HCT116 (cell line): ENCODE measurements around the gene TEX54. TPM values are rescaled to one million over a fixed set of nuclear protein-coding genes. Genes with fewer than 3 reads are reported as not detected.
"Not testable (repeated sequence)": the region's sequence is repeated elsewhere in the genome, so short reads cannot be mapped to it uniquely, and the experiment has no call there.

Experiments used
- ATAC-seq: fragments of 200-7000 bp; cut with Tn5 transposase; 2 replicates; pipeline ENCODE4 v1.9.1; 2020; ENCODE audit warnings: mild to moderate bottlenecking, moderate library complexity
- BruUV-seq: library from RNA; stranded (reverse); fragments of 400-500 nt; replicated peaks from 2 replicates; lab custom pipeline; 2021; lab: Mats Ljungman, UMichigan
- CTCF ChIA-PET: fragments of 300-600 bp; sonication (Branson Sonifier 250); formaldehyde crosslinking; loops from one replicate; lab custom pipeline; 2021; ENCODE audit warnings: antibody characterized with exemption; lab: Charles Lee
- POLR2A ChIA-PET: fragments of 300-600, 350-600 bp; sonication (Branson Sonifier 250); formaldehyde crosslinking; loops from one replicate; lab custom pipeline; 2021; ENCODE audit warnings: antibody characterized with exemption; lab: Charles Lee
- RAD21 ChIA-PET, 2 experiments: fragments of 300-600 bp; sonication (Branson Sonifier 250); formaldehyde crosslinking; loops; one replicate each; lab custom pipeline; 2023; ENCODE audit warnings: low total read pairs in 2 of 2; ENCODE audit not compliant: uncharacterized antibody in 2 of 2, unreplicated experiment in 2 of 2, low non-redundant PET in 1 of 2; lab: Charles Lee
- DNase-seq: peaks from one replicate; pipeline ENCODE4 v3.0.0-alpha.2; 2010; ENCODE audit warnings: low read depth, low spot score
- H2AFZ ChIP-seq: fragments of 200-600 bp; shearing (Covaris generic), sonication (generic); 2 replicates; pipeline ENCODE4 v1.6.1; 2017; ENCODE audit warnings: low read depth, mixed run types, mixed read lengths, antibody characterized with exemption, low read length; ENCODE audit not compliant: poor library complexity, severe bottlenecking
- H3K27ac ChIP-seq: 2 replicates; pipeline ENCODE4 v1.5.1; 2012; ENCODE audit warnings: low read depth, low read length
- H3K27me3 ChIP-seq: fragments of 200-600 bp; sonication (generic); 2 replicates; pipeline ENCODE4 v1.6.1; 2016; ENCODE audit warnings: mixed run types, low read length, mixed read lengths; ENCODE audit not compliant: insufficient read depth
- H3K36me3 ChIP-seq, 2 experiments: fragments of 200-500 bp in 1 of 2; fragments of 200-600 bp in 1 of 2; sonication (Bioruptor generic) in 1 of 2; sonication (generic) in 1 of 2; 2 replicates each; pipeline versions ENCODE4 v1.5.1 to v1.6.1; 2014 to 2016; ENCODE audit warnings: low read length in 2 of 2, inconsistent platforms in 1 of 2, mixed read lengths in 1 of 2, mixed run types in 1 of 2; ENCODE audit not compliant: insufficient read depth in 2 of 2, control insufficient read depth in 1 of 2
- H3K4me1 ChIP-seq, 2 experiments: fragments of 200-600 bp in 1 of 2; sonication (generic) in 1 of 2; 2 replicates each; pipeline versions ENCODE4 v1.5.1 to v1.6.1; 2012 to 2017; ENCODE audit warnings: low read length in 2 of 2, inconsistent platforms in 1 of 2, mild to moderate bottlenecking in 1 of 2, mixed read lengths in 1 of 2, mixed run types in 1 of 2, moderate library complexity in 1 of 2; ENCODE audit not compliant: insufficient read depth in 2 of 2, control insufficient read depth in 1 of 2
- H3K4me2 ChIP-seq: fragments of 200-600 bp; sonication (generic); 2 replicates; pipeline ENCODE4 v1.6.1; 2017; ENCODE audit warnings: mixed run types, low read length, mixed read lengths
- H3K4me3 ChIP-seq, 2 experiments: fragments of 200-600 bp in 1 of 2; sonication (generic) in 1 of 2; replicated peaks in 1 of 2; 2 replicates each; pipeline ENCODE4 v1.5.1; 2011 to 2016; ENCODE audit warnings: low read length in 2 of 2, control low read depth in 1 of 2, low read depth in 1 of 2, mild to moderate bottlenecking in 1 of 2, mixed read lengths in 1 of 2, mixed run types in 1 of 2
- H3K79me2 ChIP-seq: fragments of 200-600 bp; sonication (generic); 2 replicates; pipeline ENCODE4 v1.6.1; 2017; ENCODE audit warnings: mild to moderate bottlenecking, mixed run types, low read length, moderate library complexity, mixed read lengths; ENCODE audit not compliant: insufficient read depth
- H3K9ac ChIP-seq: fragments of 200-600 bp; sonication (generic); 2 replicates; pipeline ENCODE4 v1.6.1; 2016; ENCODE audit warnings: low read length, mixed read lengths
- H3K9me2 ChIP-seq: fragments of 200-600 bp; sonication (generic), shearing (Covaris generic); 2 replicates; pipeline ENCODE4 v1.6.1; 2017; ENCODE audit warnings: mixed run types, mild to moderate bottlenecking, moderate library complexity; ENCODE audit not compliant: insufficient read depth
- H3K9me3 ChIP-seq, 2 experiments: fragments of 200-500 bp in 1 of 2; fragments of 200-600 bp in 1 of 2; sonication (Bioruptor generic) in 1 of 2; sonication (generic) in 1 of 2; 2 replicates each; pipeline ENCODE4 v1.6.1; 2014 to 2017; ENCODE audit warnings: low read length in 2 of 2, mixed read lengths in 2 of 2, inconsistent platforms in 1 of 2, low read depth in 1 of 2, mild to moderate bottlenecking in 1 of 2, mixed run types in 1 of 2, moderate library complexity in 1 of 2; ENCODE audit not compliant: control insufficient read depth in 1 of 2, insufficient read depth in 1 of 2
- H4K20me1 ChIP-seq: fragments of 200-600 bp; sonication (generic), shearing (Covaris generic); 2 replicates; pipeline ENCODE4 v1.6.1; 2017; ENCODE audit warnings: mixed run types, mild to moderate bottlenecking, moderate library complexity; ENCODE audit not compliant: insufficient read depth
- ATF3 ChIP-seq: IDR thresholded peaks from 2 replicates; pipeline ENCODE4 v1.6.1; 2012
- CBX3 ChIP-seq: IDR thresholded peaks from 2 replicates; pipeline ENCODE4 v1.6.1; 2012; ENCODE audit warnings: low read depth
- EZH2phosphoT487 ChIP-seq: fragments of 200-600 bp; IDR thresholded peaks from 2 replicates; pipeline ENCODE4 v1.6.1; 2018; ENCODE audit warnings: antibody characterized with exemption, borderline replicate concordance
- POLR2A ChIP-seq: IDR thresholded peaks from 2 replicates; pipeline ENCODE4 v1.7.0; 2011; ENCODE audit warnings: borderline replicate concordance; ENCODE audit not compliant: insufficient read depth, insufficient read length; ENCODE audit errors: extremely low read depth
- REST ChIP-seq: IDR thresholded peaks from 2 replicates; pipeline ENCODE4 v1.6.1; 2012; ENCODE audit warnings: low read depth
- ZFX ChIP-seq: fragments of 450-650 bp; IDR thresholded peaks from 2 replicates; pipeline ENCODE4 v1.6.1; 2017
- intact Hi-C: fragments of 100-400 bp; cut with micrococcal nuclease; formaldehyde crosslinking; loops from 2 replicates; pipeline ENCODE4 v1.10.0; 2022
- total RNA-seq: library from RNA; stranded (reverse); gene quantifications from one replicate; pipeline ENCODE4 v1.2.1, GENCODE V29; 2021; ENCODE audit not compliant: unreplicated experiment
- TF ChIP-seq, protein P1 (sequence below): IDR thresholded peaks from 2 replicates; pipeline ENCODE4 v1.6.1; 2011; ENCODE audit warnings: mild to moderate bottlenecking, low read length, moderate library complexity; ENCODE audit not compliant: insufficient replicate concordance; ENCODE audit errors: extremely low read depth

Gene TEX54
- total RNA-seq, 1 experiment from 2014 or later = not detected

- TF ChIP-seq REST = no peak
- no peak for TF ChIP-seq EZH2phosphoT487
- TF ChIP-seq POLR2A = peak; percentile 18
- TF ChIP-seq CBX3 = no peak
- TF ChIP-seq ATF3 = no peak
Observed at GRCh38 chr11:62831520-62832335, 913 bp downstream of the TEX54 start, which contains the start of gene STX5 (continued).

DNA sequence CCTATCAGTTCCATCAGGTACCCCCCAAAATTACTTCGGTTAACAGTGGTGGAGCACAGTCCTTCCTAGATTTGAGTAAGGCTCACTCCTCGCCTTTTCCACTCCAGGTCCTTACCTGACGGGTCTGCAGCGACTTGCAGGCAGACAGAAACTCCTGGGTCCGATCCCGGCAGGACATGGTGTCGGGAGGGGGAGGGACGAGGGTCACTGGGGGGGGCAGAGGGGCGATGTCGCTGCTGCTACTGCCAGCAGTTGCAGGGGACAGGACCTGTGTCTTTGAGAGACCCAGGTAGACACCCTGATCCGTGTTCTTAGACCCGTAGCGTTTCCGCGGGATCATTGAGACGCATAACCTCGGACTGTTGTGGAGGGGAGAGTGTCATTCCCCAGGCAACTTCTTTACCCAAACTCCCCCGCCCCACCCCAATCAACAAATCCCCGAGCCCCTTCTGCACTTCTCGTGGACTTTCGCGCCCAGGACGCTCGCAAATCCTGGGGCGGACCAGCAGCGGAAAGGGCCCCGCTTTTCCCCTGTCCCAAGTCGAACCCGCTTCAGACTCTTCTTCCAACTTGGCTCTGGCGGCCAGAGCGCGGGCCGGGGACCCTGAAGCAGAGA is 1.6 kb downstream of the TEX54 start:
- no peaks in the 10 kb centered on the region for H3K9me3 ChIP-seq
- no peaks in the 10 kb centered on the region for H3K27me3 ChIP-seq
- H4K20me1 ChIP-seq = no peaks in the 10 kb centered on the region; the same call in 1 of the 2 replicates
- peak overlapping the region; percentile 64 for H3K27ac ChIP-seq
- peaks cover 44% of the 10 kb centered on the region for H3K79me2 ChIP-seq
- peak overlapping the region; percentile 92 for H3K9ac ChIP-seq
- peaks cover 25% of the 10 kb centered on the region in 2 experiments for H3K36me3 ChIP-seq
- peak overlapping the region; percentile 86 to 93 for H3K4me3 ChIP-seq
- ChIA-PET POLR2A (interaction anchor here (0.7 to 2.8 kb wide), 13 partner anchors 10 to 257 kb away, joined by 3 to 113 read pairs (median 8); partner anchors contain the start of genes C11orf98, CSKMT, HNRNPUL2 and LBHD1), RAD21 (interaction anchor here in 1 of 2 experiments (1.0 kb wide), 1 partner anchor 9 kb away, joined by 3 read pairs; no protein-coding TSS in a partner anchor), CTCF (interaction anchor here (1.3 kb wide), 1 partner anchor 44 kb away, joined by 4 read pairs; the partner anchor contains the start of gene TMEM179B)
- no peaks in the 10 kb centered on the region for H3K9me2 ChIP-seq
- ATAC-seq (peak; percentile 5; the same call in 1 of the 2 replicates), DNase-seq (peak; percentile 22)
- H2AFZ ChIP-seq = no peak overlapping the region
- H3K4me1 ChIP-seq = peaks cover 7 to 30% of the 10 kb centered on the region in 2 experiments
- no TSS peak for BruUV-seq
- peak; percentile 28; the same call in 1 of the 2 replicates for TF ChIP-seq ZFX
- TF ChIP-seq, protein P1, sequence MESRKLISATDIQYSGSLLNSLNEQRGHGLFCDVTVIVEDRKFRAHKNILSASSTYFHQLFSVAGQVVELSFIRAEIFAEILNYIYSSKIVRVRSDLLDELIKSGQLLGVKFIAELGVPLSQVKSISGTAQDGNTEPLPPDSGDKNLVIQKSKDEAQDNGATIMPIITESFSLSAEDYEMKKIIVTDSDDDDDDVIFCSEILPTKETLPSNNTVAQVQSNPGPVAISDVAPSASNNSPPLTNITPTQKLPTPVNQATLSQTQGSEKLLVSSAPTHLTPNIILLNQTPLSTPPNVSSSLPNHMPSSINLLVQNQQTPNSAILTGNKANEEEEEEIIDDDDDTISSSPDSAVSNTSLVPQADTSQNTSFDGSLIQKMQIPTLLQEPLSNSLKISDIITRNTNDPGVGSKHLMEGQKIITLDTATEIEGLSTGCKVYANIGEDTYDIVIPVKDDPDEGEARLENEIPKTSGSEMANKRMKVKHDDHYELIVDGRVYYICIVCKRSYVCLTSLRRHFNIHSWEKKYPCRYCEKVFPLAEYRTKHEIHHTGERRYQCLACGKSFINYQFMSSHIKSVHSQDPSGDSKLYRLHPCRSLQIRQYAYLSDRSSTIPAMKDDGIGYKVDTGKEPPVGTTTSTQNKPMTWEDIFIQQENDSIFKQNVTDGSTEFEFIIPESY = no peak
- H3K4me2 ChIP-seq = peak overlapping the region; percentile 92
- intact Hi-C loops = no loop called here

DNA sequence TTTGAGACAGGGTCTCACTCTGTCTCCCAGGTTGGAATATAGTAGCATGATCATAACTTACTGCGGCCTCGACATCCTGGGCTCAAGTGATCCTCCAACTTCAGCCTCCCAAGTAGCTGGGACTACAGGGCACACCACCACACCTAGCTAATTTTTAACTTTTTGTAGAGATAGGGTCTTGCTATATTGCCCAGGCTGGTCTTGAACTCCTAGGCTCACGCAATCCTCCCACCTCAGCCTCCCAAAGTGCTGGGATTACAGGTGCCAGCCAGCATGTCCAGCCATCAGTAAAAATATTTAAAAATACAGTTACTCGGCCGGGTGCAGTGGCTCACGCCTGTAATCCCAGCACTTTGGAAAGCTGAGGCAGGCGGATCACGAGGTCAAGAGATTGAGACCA is 4.5 kb downstream of the TEX54 start:
- peaks cover 23% of the 10 kb centered on the region for H3K79me2 ChIP-seq
- H3K27me3 ChIP-seq, H4K20me1 ChIP-seq, H3K4me3 ChIP-seq, H2AFZ ChIP-seq, RAD21 ChIA-PET, H3K4me2 ChIP-seq, BruUV-seq, H3K27ac ChIP-seq, DNase-seq, H3K9ac ChIP-seq, H3K9me3 ChIP-seq, H3K9me2 ChIP-seq, ATAC-seq, intact Hi-C loops: not testable (repeated sequence)
- ChIA-PET POLR2A (interaction anchor here (1.1 to 1.7 kb wide), 3 partner anchors 13 to 22 kb away, joined by 3 to 11 read pairs (median 5); partner anchors contain the start of gene NXF1), CTCF (interaction anchor here (1.1 to 1.7 kb wide), 2 partner anchors 12 to 42 kb away, joined by 3 read pairs; no protein-coding TSS in a partner anchor)
- H3K36me3 ChIP-seq = peaks cover 20 to 29% of the 10 kb centered on the region in 2 experiments
- peaks cover 7 to 26% of the 10 kb centered on the region in 2 experiments for H3K4me1 ChIP-seq
